Measurements from ENCODE around the gene ABCA7. TPM values are rescaled to one million over a fixed set of nuclear protein-coding genes. Genes with fewer than 3 reads are reported as not detected.

The ABCA7 gene
- total RNA-seq, 1 donor from 2014 or later: 6.7 TPM

DNA sequence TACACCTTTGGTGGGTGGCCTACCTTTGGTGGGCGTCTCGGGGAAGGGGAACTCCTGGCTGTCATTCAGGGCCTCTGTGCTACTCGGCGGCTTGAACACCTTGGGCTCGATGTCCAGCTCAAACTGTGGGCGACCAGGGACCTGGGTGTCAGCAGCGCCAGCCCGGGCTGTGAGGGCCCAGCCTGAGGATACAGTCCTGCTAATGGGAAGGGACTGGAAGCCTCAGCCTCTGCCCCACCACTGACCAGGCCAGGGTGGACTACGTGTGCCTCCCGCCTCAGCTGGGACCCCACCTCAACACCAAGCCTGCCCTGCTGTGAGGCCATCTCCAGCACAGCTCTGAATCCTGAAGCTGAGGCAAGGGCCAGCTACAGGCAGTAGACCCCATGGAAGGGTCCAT, 26.7 kb upstream of the ABCA7 start:
- Mint-ChIP-seq H3K27ac (ENCODE audit: unreplicated experiment) (no peak overlapping the region), H3K27me3 (ENCODE audit: low read depth) (no peaks in the 10 kb centered on the region), H3K4me3 (ENCODE audit: unreplicated experiment) (no peak overlapping the region), H3K9me3 (ENCODE audit: low read depth) (no peaks in the 10 kb centered on the region), H3K36me3 (ENCODE audit: low read depth) (peaks cover 2% of the 10 kb centered on the region), H3K4me1 (ENCODE audit: low read depth) (peaks cover 21% of the 10 kb centered on the region)
- DNase-seq (ENCODE audit: low spot score): no peak
- no peak for TF ChIP-seq CTCF (IDR thresholded peaks at IDR 0.05)

GRCh38 chr19:1014161-1015060, 25.5 kb upstream of the ABCA7 start:
- H3K27ac Mint-ChIP-seq (ENCODE audit: unreplicated experiment): no peak overlapping the region
- no peaks in the 10 kb centered on the region for H3K36me3 Mint-ChIP-seq (ENCODE audit: low read depth)
- no peaks in the 10 kb centered on the region for H3K27me3 Mint-ChIP-seq (ENCODE audit: low read depth)
- TF ChIP-seq CTCF (IDR thresholded peaks at IDR 0.05): no peak
- DNase-seq (ENCODE audit: low spot score): no peak
- peaks cover 33% of the 10 kb centered on the region for H3K4me1 Mint-ChIP-seq (ENCODE audit: low read depth)
- H3K4me3 Mint-ChIP-seq (ENCODE audit: unreplicated experiment): no peak overlapping the region
- H3K9me3 Mint-ChIP-seq (ENCODE audit: low read depth): no peaks in the 10 kb centered on the region

GRCh38 chr19:1015061-1015781, 24.7 kb upstream of the ABCA7 start:
- no peak overlapping the region for H3K27ac Mint-ChIP-seq (ENCODE audit: unreplicated experiment)
- no peaks in the 10 kb centered on the region for H3K27me3 Mint-ChIP-seq (ENCODE audit: low read depth)
- H3K9me3 Mint-ChIP-seq (ENCODE audit: low read depth): no peaks in the 10 kb centered on the region
- no peak for TF ChIP-seq CTCF (IDR thresholded peaks at IDR 0.05)
- H3K4me1 Mint-ChIP-seq (ENCODE audit: low read depth): peaks cover 41% of the 10 kb centered on the region
- H3K36me3 Mint-ChIP-seq (ENCODE audit: low read depth): no peaks in the 10 kb centered on the region
- H3K4me3 Mint-ChIP-seq (ENCODE audit: unreplicated experiment): no peak overlapping the region
- DNase-seq (ENCODE audit: low spot score): no peak

- DNase-seq (ENCODE audit: low spot score): no peak
- Mint-ChIP-seq H3K4me1 (ENCODE audit: low read depth) (peaks cover 41% of the 10 kb centered on the region), H3K27ac (ENCODE audit: unreplicated experiment) (peak overlapping the region; percentile 96), H3K27me3 (ENCODE audit: low read depth) (no peaks in the 10 kb centered on the region), H3K9me3 (ENCODE audit: low read depth) (no peaks in the 10 kb centered on the region), H3K36me3 (ENCODE audit: low read depth) (no peaks in the 10 kb centered on the region), H3K4me3 (ENCODE audit: unreplicated experiment) (no peak overlapping the region)
- no peak for TF ChIP-seq CTCF (IDR thresholded peaks at IDR 0.05)
Observed at GRCh38 chr19:1015782-1016646, 23.9 kb upstream of the ABCA7 start.

All from chondrocyte (in vitro differentiated cells).